ENCODE results near the gene ELL. TPM values are rescaled to one million over a fixed set of nuclear protein-coding genes. Genes with fewer than 3 reads are reported as not detected.

Gene ELL
- total RNA-seq, 1 donor from 2014 or later: 11.0 TPM

GRCh38 chr19:18508585-18508984 lies 13.3 kb downstream of the ELL start:
- Mint-ChIP-seq H3K4me3 (ENCODE audit: unreplicated experiment) (no peak overlapping the region), H3K27me3 (ENCODE audit: unreplicated experiment) (peaks cover 7% of the 10 kb centered on the region), H3K36me3 (ENCODE audit: low read depth, unreplicated experiment) (no peaks in the 10 kb centered on the region), H3K27ac (ENCODE audit: unreplicated experiment) (no peak overlapping the region), H3K9me3 (ENCODE audit: unreplicated experiment) (no peaks in the 10 kb centered on the region), H3K4me1 (ENCODE audit: unreplicated experiment) (peaks cover 10% of the 10 kb centered on the region)
- no peak for DNase-seq (ENCODE audit: low spot score)
- TF ChIP-seq CTCF (IDR thresholded peaks at IDR 0.05; ENCODE audit: unreplicated experiment): no peak

- no peak for DNase-seq (ENCODE audit: low spot score)
- H3K36me3 Mint-ChIP-seq (ENCODE audit: low read depth, unreplicated experiment): no peaks in the 10 kb centered on the region
- peaks cover 10% of the 10 kb centered on the region for H3K4me1 Mint-ChIP-seq (ENCODE audit: unreplicated experiment)
- H3K4me3 Mint-ChIP-seq (ENCODE audit: unreplicated experiment): no peak overlapping the region
- no peak overlapping the region for H3K27ac Mint-ChIP-seq (ENCODE audit: unreplicated experiment)
- no peaks in the 10 kb centered on the region for H3K9me3 Mint-ChIP-seq (ENCODE audit: unreplicated experiment)
- H3K27me3 Mint-ChIP-seq (ENCODE audit: unreplicated experiment): peaks cover 9% of the 10 kb centered on the region
- no peak for TF ChIP-seq CTCF (IDR thresholded peaks at IDR 0.05; ENCODE audit: unreplicated experiment)
Measured at GRCh38 chr19:18507727-18508440, 14.0 kb downstream of the ELL start.

- no peak for DNase-seq (ENCODE audit: low spot score)
- Mint-ChIP-seq H3K36me3 (ENCODE audit: low read depth, unreplicated experiment) (peaks cover 4% of the 10 kb centered on the region), H3K4me3 (ENCODE audit: unreplicated experiment) (no peak overlapping the region), H3K9me3 (ENCODE audit: unreplicated experiment) (no peaks in the 10 kb centered on the region), H3K27me3 (ENCODE audit: unreplicated experiment) (peaks cover 9% of the 10 kb centered on the region), H3K27ac (ENCODE audit: unreplicated experiment) (no peak overlapping the region), H3K4me1 (ENCODE audit: unreplicated experiment) (peaks cover 12% of the 10 kb centered on the region)
- TF ChIP-seq CTCF (IDR thresholded peaks at IDR 0.05; ENCODE audit: unreplicated experiment): no peak
Measured at GRCh38 chr19:18507021-18507726, 14.7 kb downstream of the ELL start.

- DNase-seq (ENCODE audit: low spot score): no peak
- H3K9me3 Mint-ChIP-seq (ENCODE audit: unreplicated experiment): no peaks in the 10 kb centered on the region
- H3K4me1 Mint-ChIP-seq (ENCODE audit: unreplicated experiment): peaks cover 12% of the 10 kb centered on the region
Measured at GRCh38 chr19:18506101-18506930, 15.6 kb downstream of the ELL start.

More at GRCh38 chr19:18506101-18506930, 15.6 kb downstream of the ELL start:
- no peak for TF ChIP-seq CTCF (IDR thresholded peaks at IDR 0.05; ENCODE audit: unreplicated experiment)
- Mint-ChIP-seq H3K27ac (ENCODE audit: unreplicated experiment) (no peak overlapping the region), H3K4me3 (ENCODE audit: unreplicated experiment) (no peak overlapping the region), H3K27me3 (ENCODE audit: unreplicated experiment) (peaks cover 9% of the 10 kb centered on the region), H3K36me3 (ENCODE audit: low read depth, unreplicated experiment) (peaks cover 4% of the 10 kb centered on the region)
